ENCODE results near the gene TMTC1.

TMTC1 gene

GRCh38 chr12:29510591-29511185 lies 273.1 kb downstream of the TMTC1 start:
- no peak overlapping the region for H3K4me3 ChIP-seq (ENCODE audit: low read depth, low read length)
- TF ChIP-seq CTCF (conservative IDR thresholded peaks at IDR 0.05; ENCODE audit: low read depth, low read length) = no peak
- no peak for DNase-seq (ENCODE audit: low read depth)

GRCh38 chr12:29509503-29509902 lies 274.2 kb downstream of the TMTC1 start:
- no peak for DNase-seq (ENCODE audit: low read depth)
- no peak overlapping the region for H3K4me3 ChIP-seq (ENCODE audit: low read depth, low read length)
- TF ChIP-seq CTCF (conservative IDR thresholded peaks at IDR 0.05; ENCODE audit: low read depth, low read length) = no peak

GRCh38 chr12:29508949-29509348 lies 274.8 kb downstream of the TMTC1 start:
- no peak overlapping the region for H3K4me3 ChIP-seq (ENCODE audit: low read depth, low read length)
- TF ChIP-seq CTCF (conservative IDR thresholded peaks at IDR 0.05; ENCODE audit: low read depth, low read length) = no peak
- DNase-seq (ENCODE audit: low read depth) = no peak

- H3K4me3 ChIP-seq (ENCODE audit: low read depth, low read length) = no peak overlapping the region
- DNase-seq (ENCODE audit: low read depth) = no peak
- TF ChIP-seq CTCF (conservative IDR thresholded peaks at IDR 0.05; ENCODE audit: low read depth, low read length) = no peak
These were observed 278.6 kb downstream of the TMTC1 start for GRCh38 chr12:29505122-29505521.

GRCh38 chr12:29503283-29503682 lies 280.5 kb downstream of the TMTC1 start:
- no peak for DNase-seq (ENCODE audit: low read depth)
- no peak overlapping the region for H3K4me3 ChIP-seq (ENCODE audit: low read depth, low read length)
- TF ChIP-seq CTCF (conservative IDR thresholded peaks at IDR 0.05; ENCODE audit: low read depth, low read length) = no peak

GRCh38 chr12:29499235-29499634 lies 284.5 kb downstream of the TMTC1 start:
- H3K4me3 ChIP-seq (ENCODE audit: low read depth, low read length) = no peak overlapping the region
- TF ChIP-seq CTCF (conservative IDR thresholded peaks at IDR 0.05; ENCODE audit: low read depth, low read length) = no peak
- no peak for DNase-seq (ENCODE audit: low read depth)

GRCh38 chr12:29497588-29497987 lies 286.2 kb downstream of the TMTC1 start, which contains the start of gene OVCH1:
OVCH1 (minus strand) TSS chr12:29497686; CDS start chr12:29497686, 0 bp downstream.
- DNase-seq (ENCODE audit: low read depth) = no peak
- no peak for TF ChIP-seq CTCF (conservative IDR thresholded peaks at IDR 0.05; ENCODE audit: low read depth, low read length)

More at GRCh38 chr12:29497588-29497987, 286.2 kb downstream of the TMTC1 start, which contains the start of gene OVCH1:
- no peak within 1 kb of the TSS for H3K4me3 ChIP-seq (ENCODE audit: low read depth, low read length)
